GM19239 (cell line): ENCODE results near the gene MYO7B.

Source experiments
- DNase-seq: peaks from one replicate; pipeline ENCODE4 v3.0.0; 2011; ENCODE audit warnings: low spot score; ENCODE audit not compliant: insufficient read length
- FAIRE-seq: peaks from 2 replicates; lab custom pipeline; 2011; peaks lifted over from hg19 to GRCh38; lab: Jason Lieb, UNC

The MYO7B gene

GRCh38 chr2:127535422-127535901, at the start of gene MYO7B:
TSS of gene MYO7B (plus strand) at chr2:127535683. CDS start at chr2:127559723, 24,040 bp downstream.
- DNase-seq (no peak), FAIRE-seq (no peak)

- FAIRE-seq: no peak
- DNase-seq: no peak
These were observed 49.8 kb upstream of the MYO7B start for GRCh38 chr2:127485694-127486071.

- DNase-seq (no peak), FAIRE-seq (no peak)
These were observed 49.0 kb upstream of the MYO7B start for GRCh38 chr2:127486247-127487058.

- no peak for FAIRE-seq
- DNase-seq: no peak
These were observed 45.2 kb upstream of the MYO7B start for GRCh38 chr2:127490283-127490682.

GRCh38 chr2:127498386-127498785, 37.1 kb upstream of the MYO7B start:
- FAIRE-seq: no peak
- no peak for DNase-seq

GRCh38 chr2:127503491-127503890, 32.0 kb upstream of the MYO7B start:
- no peak for FAIRE-seq

GRCh38 chr2:127504552-127505430, 30.7 kb upstream of the MYO7B start:
- DNase-seq (no peak), FAIRE-seq (no peak)

More at GRCh38 chr2:127503491-127503890, 32.0 kb upstream of the MYO7B start:
- no peak for DNase-seq

GRCh38 chr2:127506510-127506909, 29.0 kb upstream of the MYO7B start:
- FAIRE-seq (no peak), DNase-seq (no peak)

- FAIRE-seq: peak; percentile 58
These were observed 27.4 kb upstream of the MYO7B start for GRCh38 chr2:127508023-127508630.

GRCh38 chr2:127508631-127509034, 26.9 kb upstream of the MYO7B start:
- DNase-seq: no peak
- FAIRE-seq: peak; percentile 23

More at GRCh38 chr2:127508023-127508630, 27.4 kb upstream of the MYO7B start:
- DNase-seq: no peak

GRCh38 chr2:127510073-127510472, 25.4 kb upstream of the MYO7B start:
- DNase-seq (no peak), FAIRE-seq (no peak)

- DNase-seq (no peak), FAIRE-seq (no peak)
These were observed 24.3 kb upstream of the MYO7B start for GRCh38 chr2:127511090-127511695.

- FAIRE-seq (no peak), DNase-seq (no peak)
These were observed 23.6 kb upstream of the MYO7B start for GRCh38 chr2:127511917-127512316.

GRCh38 chr2:127512362-127512761, 23.1 kb upstream of the MYO7B start:
- DNase-seq (no peak), FAIRE-seq (no peak)

- FAIRE-seq: no peak
These were observed 21.4 kb upstream of the MYO7B start for GRCh38 chr2:127514076-127514475.

GRCh38 chr2:127514485-127514884, 21.0 kb upstream of the MYO7B start:
- DNase-seq (no peak), FAIRE-seq (no peak)

More at GRCh38 chr2:127514076-127514475, 21.4 kb upstream of the MYO7B start:
- no peak for DNase-seq

GRCh38 chr2:127515383-127515915, 20.0 kb upstream of the MYO7B start:
- no peak for FAIRE-seq

GRCh38 chr2:127516041-127516762, 19.3 kb upstream of the MYO7B start:
- DNase-seq (no peak), FAIRE-seq (no peak)

More at GRCh38 chr2:127515383-127515915, 20.0 kb upstream of the MYO7B start:
- no peak for DNase-seq

GRCh38 chr2:127517465-127517864, 18.0 kb upstream of the MYO7B start:
- no peak for FAIRE-seq
- no peak for DNase-seq
